K562 (cell line): ENCODE measurements around the gene ARHGEF16. TPM values are rescaled to one million over a fixed set of nuclear protein-coding genes. Genes with fewer than 3 reads are reported as not detected.

ENCODE experiments used
- ATAC-seq: fragments of 200-7000 bp; cut with Tn5 transposase; 3 replicates; pipeline ENCODE4 v1.9.1; 2020; ENCODE audit warnings: moderate library complexity
- BruUV-seq: library from RNA; stranded (reverse); fragments of 400-500 nt; replicated peaks from 2 replicates; lab custom pipeline; 2021; lab: Mats Ljungman, UMichigan
- CTCF ChIA-PET: fragments of 300-600 bp; formaldehyde crosslinking; extraction: SDS; loops from one replicate; lab custom pipeline; 2021; ENCODE audit warnings: low intra/inter-chr PET ratio; lab: Yijun Ruan, JAX
- POLR2A ChIA-PET: fragments of 300-600, 350-650 bp; sonication (Branson Sonifier 250); formaldehyde crosslinking; extraction: SDS; loops from one replicate; lab custom pipeline; 2021; ENCODE audit warnings: antibody characterized with exemption, inconsistent platforms; lab: Yijun Ruan, JAX
- DNase-seq, 4 experiments: peaks; one replicate each; pipeline versions ENCODE4 v3.0.0 to v3.0.0-alpha.2; 2011 to 2018; ENCODE audit warnings: low spot score in 3 of 4, mixed read lengths in 3 of 4; ENCODE audit errors: extremely low read depth in 1 of 4
- FAIRE-seq: peaks from 2 replicates; lab custom pipeline; 2011; peaks lifted over from hg19 to GRCh38; lab: Jason Lieb, UNC
- H2AFZ ChIP-seq: 2 replicates; pipeline ENCODE4 v1.6.0; 2011; ENCODE audit warnings: low read depth, low read length, control low read depth, inconsistent platforms
- H3K27ac ChIP-seq: fragments of 200-600 bp; 3 replicates; pipeline ENCODE4 v1.8.0; 2011; ENCODE audit warnings: low read depth, mild to moderate bottlenecking, control low read depth, inconsistent platforms, low read length, moderate library complexity, mixed read lengths; ENCODE audit errors: extremely low read depth
- H3K27me3 ChIP-seq, 2 experiments: fragments of 300-600 bp in 1 of 2; 2 replicates in 1 of 2; 3 replicates in 1 of 2; pipeline versions ENCODE4 v1.6.0 to v1.8.0; 2011; ENCODE audit warnings: inconsistent platforms in 2 of 2, low read length in 2 of 2, mild to moderate bottlenecking in 1 of 2, mixed read lengths in 1 of 2, moderate library complexity in 1 of 2; ENCODE audit not compliant: control insufficient read depth in 2 of 2, insufficient read depth in 2 of 2
- H3K36me3 ChIP-seq: fragments of 300-600 bp; 3 replicates; pipeline ENCODE4 v1.8.0; 2011; ENCODE audit warnings: mild to moderate bottlenecking, low read length, inconsistent platforms; ENCODE audit not compliant: control insufficient read depth, insufficient read depth
- H3K4me1 ChIP-seq, 2 experiments: fragments of 200-600 bp in 1 of 2; replicated peaks in 1 of 2; 2 replicates in 1 of 2; 3 replicates in 1 of 2; pipeline versions ENCODE4 v1.5.1 to v1.8.0; 2011; ENCODE audit warnings: inconsistent platforms in 2 of 2, low read length in 2 of 2, mild to moderate bottlenecking in 1 of 2, mixed read lengths in 1 of 2, moderate library complexity in 1 of 2; ENCODE audit not compliant: control insufficient read depth in 2 of 2, insufficient read depth in 2 of 2
- H3K4me2 ChIP-seq: 2 replicates; pipeline ENCODE4 v1.6.1; 2011; ENCODE audit warnings: low read length, control low read depth, inconsistent platforms, mixed read lengths; ENCODE audit not compliant: insufficient read depth
- H3K4me3 ChIP-seq: fragments of 200-600 bp; sonication (generic), shearing (Covaris generic); 2 replicates; pipeline ENCODE4 v1.5.1; 2016; ENCODE audit warnings: control low read depth, inconsistent platforms
- H3K79me2 ChIP-seq: fragments of 200-600 bp; 3 replicates; pipeline ENCODE4 v1.8.0; 2011; ENCODE audit warnings: low read length, inconsistent platforms; ENCODE audit not compliant: control insufficient read depth, insufficient read depth
- H3K9ac ChIP-seq, 2 experiments: 2 replicates each; pipeline versions ENCODE4 v1.6.0 to v1.6.1; 2011; ENCODE audit warnings: low read depth in 2 of 2, low read length in 2 of 2, control low read depth in 1 of 2, inconsistent platforms in 1 of 2, mild to moderate bottlenecking in 1 of 2, mixed read lengths in 1 of 2; ENCODE audit not compliant: insufficient read depth in 1 of 2
- H3K9me1 ChIP-seq: one replicate; pipeline ENCODE4 v1.6.0; 2011; ENCODE audit warnings: inconsistent platforms, mild to moderate bottlenecking, low read length, moderate library complexity; ENCODE audit not compliant: control insufficient read depth, insufficient read depth
- H3K9me3 ChIP-seq: replicated peaks from 2 replicates; pipeline ENCODE4 v1.5.1; 2011; ENCODE audit warnings: low read depth, low read length, inconsistent platforms; ENCODE audit not compliant: control insufficient read depth, insufficient read depth
- H4K20me1 ChIP-seq: replicated peaks from 2 replicates; pipeline ENCODE4 v1.6.1; 2011; ENCODE audit warnings: low read length, inconsistent platforms, mixed read lengths; ENCODE audit not compliant: control insufficient read depth, insufficient read depth
- ARID1B ChIP-seq: fragments of 450-650 bp; IDR thresholded peaks from 2 replicates; pipeline ENCODE4 v1.6.1; 2016; ENCODE audit warnings: antibody characterized with exemption, mild to moderate bottlenecking, inconsistent platforms
- ARID2 ChIP-seq: fragments of 450-650 bp; IDR thresholded peaks from 2 replicates; pipeline ENCODE4 v1.6.1; 2017; ENCODE audit warnings: antibody characterized with exemption, mild to moderate bottlenecking
- MAFG ChIP-seq: fragments of 450-650 bp; conservative IDR thresholded peaks from 2 replicates; pipeline ENCODE4 v1.6.1; 2016; ENCODE audit warnings: missing genetic modification characterization, missing compliant biosample characterization
- MTA2 ChIP-seq: fragments of 450-650 bp; IDR thresholded peaks from 2 replicates; pipeline ENCODE4 v1.6.1; 2016; ENCODE audit warnings: low read depth
- PTRF ChIP-seq: fragments of 450-650 bp; IDR thresholded peaks from 2 replicates; pipeline ENCODE4 v1.6.1; 2016; ENCODE audit warnings: mild to moderate bottlenecking, missing genetic modification characterization, missing compliant biosample characterization
- TAF7 ChIP-seq: fragments of 450-650 bp; IDR thresholded peaks from 2 replicates; pipeline ENCODE4 v1.6.1; 2016; ENCODE audit warnings: missing genetic modification characterization, missing compliant biosample characterization
- WGBS: fragments of 100-300 bp; shearing (Covaris generic); methylation state at CpG from one replicate; pipeline ENCODE4 v1.1.6; 2016; ENCODE audit warnings: low coverage, mixed read lengths; ENCODE audit not compliant: insufficient coverage; ENCODE audit errors: missing lambda C conversion rate; 5-methylcytosine and 5-hydroxymethylcytosine counted together
- in situ Hi-C: fragments of 300-500 bp; cut with MboI; formaldehyde crosslinking; loops from 4 replicates; pipeline ENCODE4 v1.15.0; 2018; ENCODE audit warnings: inconsistent platforms, mixed read lengths
- intact Hi-C: fragments of 100-400 bp; cut with micrococcal nuclease; formaldehyde crosslinking; loops from 2 replicates; pipeline ENCODE4 v1.14.2; 2022
- polyA plus RNA-seq, 8 experiments: library from polyadenylated mRNA; depleted of rRNA in 4 of 8; stranded (reverse) in 5 of 8; unstranded in 3 of 8; fragments of >200 nt; fragmentation: Nextera tagmentation in 2 of 8; fragmentation: Illumina TruSeq in 1 of 8; extraction: Ambion mirVana in 2 of 8; extraction: Trizol in 1 of 8; gene quantifications; 2 replicates each; pipeline versions ENCODE4 v1.2.1 to v1.2.3, GENCODE V29; 2011 to 2014; ENCODE audit warnings: inconsistent platforms in 1 of 8, missing spikeins in 1 of 8
- total RNA-seq, 7 experiments: library from RNA; depleted of rRNA in 6 of 7; stranded (reverse); fragments of >200 nt in 6 of 7; fragmentation: Illumina TruSeq in 2 of 7; extraction: Trizol in 2 of 7; gene quantifications; 2 replicates each; pipeline versions ENCODE4 v1.2.1 to v1.2.3, GENCODE V29; 2011 to 2021; ENCODE audit warnings: low replicate concordance in 1 of 7
- TF ChIP-seq, protein P1 (sequence below): fragments of 250-450 bp; sonication (Bioruptor Pico); IDR thresholded peaks from 2 replicates; pipeline ENCODE4 v1.4.0; 2020
- TF ChIP-seq, protein P2 (sequence below): sonication (generic); formaldehyde crosslinking; IDR thresholded peaks from 2 replicates; pipeline ENCODE4 v1.8.0; 2022; ENCODE audit warnings: mild to moderate bottlenecking, missing genetic modification reagents
- TF ChIP-seq, protein P3 (sequence below): sonication (generic); formaldehyde crosslinking; IDR thresholded peaks from 2 replicates; pipeline ENCODE4 v1.8.0; 2022; ENCODE audit warnings: mild to moderate bottlenecking, low read depth, missing genetic modification reagents

ARHGEF16 gene
- total and polyA plus RNA-seq, 9 of the 15 experiments (the other 6 are each of a cell fraction or from before 2014, with no cell fraction given) = 0.15 to 1.2 (median 0.49) TPM; not detected in 2

DNA sequence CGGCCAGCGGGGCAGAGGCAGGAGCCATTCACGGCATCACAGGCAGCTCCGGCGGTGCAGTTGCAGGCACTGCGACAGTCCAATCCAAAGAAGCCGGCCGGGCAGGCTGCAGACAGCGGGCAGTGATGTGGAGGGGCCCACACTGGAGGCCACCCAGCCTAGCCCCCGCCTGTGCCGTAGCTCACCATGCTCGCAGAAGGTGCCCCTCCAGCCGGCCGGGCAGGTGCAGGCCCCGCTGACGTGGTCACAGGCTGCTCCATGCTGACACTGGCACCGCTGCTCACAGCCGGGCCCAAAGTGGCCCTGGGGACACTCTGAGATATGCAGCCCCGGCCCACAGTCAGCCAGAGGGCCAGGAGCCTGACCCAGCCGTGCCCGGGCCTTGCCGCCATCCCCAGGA is 45.1 kb downstream of the ARHGEF16 start:
- no peak for FAIRE-seq
- Histone ChIP-seq H3K4me2 (no peak overlapping the region), H4K20me1 (peaks cover 8% of the 10 kb centered on the region; the same call in 1 of the 2 replicates), H3K9me3 (no peaks in the 10 kb centered on the region), H3K27ac (no peak overlapping the region), H3K9ac (no peak overlapping the region), H3K4me3 (no peak overlapping the region), H3K79me2 (no peaks in the 10 kb centered on the region), H3K36me3 (no peaks in the 10 kb centered on the region), H2AFZ (no peak overlapping the region), H3K27me3 (peaks cover 13 to 61% of the 10 kb centered on the region in 2 experiments; a peak in 3 of 5 replicates), H3K4me1 (peaks cover 0 to 64% of the 10 kb centered on the region in 2 experiments; a peak in 1 of 5 replicates), H3K9me1 (no peaks in the 10 kb centered on the region)
- in situ Hi-C loops = no loop called here
- ChIA-PET POLR2A (interaction anchor here (0.5 kb wide), 1 partner anchor 17 kb away, joined by 3 read pairs; no protein-coding TSS in a partner anchor), CTCF (no interaction called here)
- WGBS = 5% methylated on average over 19 of the region's 22 CpGs
- no peak for DNase-seq
- intact Hi-C loops = no loop called here
- ATAC-seq = no peak
- no TSS peak for BruUV-seq
- TF ChIP-seq MTA2 (no peak), ARID1B (no peak), TAF7 (tag) (no peak), PTRF (tag) (no peak), ARID2 (no peak), MAFG (tag) (no peak)
- TF ChIP-seq, protein P1, sequence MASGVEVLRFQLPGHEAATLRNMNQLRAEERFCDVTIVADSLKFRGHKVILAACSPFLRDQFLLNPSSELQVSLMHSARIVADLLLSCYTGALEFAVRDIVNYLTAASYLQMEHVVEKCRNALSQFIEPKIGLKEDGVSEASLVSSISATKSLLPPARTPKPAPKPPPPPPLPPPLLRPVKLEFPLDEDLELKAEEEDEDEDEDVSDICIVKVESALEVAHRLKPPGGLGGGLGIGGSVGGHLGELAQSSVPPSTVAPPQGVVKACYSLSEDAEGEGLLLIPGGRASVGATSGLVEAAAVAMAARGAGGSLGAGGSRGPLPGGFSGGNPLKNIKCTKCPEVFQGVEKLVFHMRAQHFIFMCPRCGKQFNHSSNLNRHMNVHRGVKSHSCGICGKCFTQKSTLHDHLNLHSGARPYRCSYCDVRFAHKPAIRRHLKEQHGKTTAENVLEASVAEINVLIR (CRISPR knock-in tag) = no peak
- TF ChIP-seq, protein P2, sequence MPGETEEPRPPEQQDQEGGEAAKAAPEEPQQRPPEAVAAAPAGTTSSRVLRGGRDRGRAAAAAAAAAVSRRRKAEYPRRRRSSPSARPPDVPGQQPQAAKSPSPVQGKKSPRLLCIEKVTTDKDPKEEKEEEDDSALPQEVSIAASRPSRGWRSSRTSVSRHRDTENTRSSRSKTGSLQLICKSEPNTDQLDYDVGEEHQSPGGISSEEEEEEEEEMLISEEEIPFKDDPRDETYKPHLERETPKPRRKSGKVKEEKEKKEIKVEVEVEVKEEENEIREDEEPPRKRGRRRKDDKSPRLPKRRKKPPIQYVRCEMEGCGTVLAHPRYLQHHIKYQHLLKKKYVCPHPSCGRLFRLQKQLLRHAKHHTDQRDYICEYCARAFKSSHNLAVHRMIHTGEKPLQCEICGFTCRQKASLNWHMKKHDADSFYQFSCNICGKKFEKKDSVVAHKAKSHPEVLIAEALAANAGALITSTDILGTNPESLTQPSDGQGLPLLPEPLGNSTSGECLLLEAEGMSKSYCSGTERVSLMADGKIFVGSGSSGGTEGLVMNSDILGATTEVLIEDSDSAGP (CRISPR knock-in tag) = no peak
- TF ChIP-seq, protein P3, sequence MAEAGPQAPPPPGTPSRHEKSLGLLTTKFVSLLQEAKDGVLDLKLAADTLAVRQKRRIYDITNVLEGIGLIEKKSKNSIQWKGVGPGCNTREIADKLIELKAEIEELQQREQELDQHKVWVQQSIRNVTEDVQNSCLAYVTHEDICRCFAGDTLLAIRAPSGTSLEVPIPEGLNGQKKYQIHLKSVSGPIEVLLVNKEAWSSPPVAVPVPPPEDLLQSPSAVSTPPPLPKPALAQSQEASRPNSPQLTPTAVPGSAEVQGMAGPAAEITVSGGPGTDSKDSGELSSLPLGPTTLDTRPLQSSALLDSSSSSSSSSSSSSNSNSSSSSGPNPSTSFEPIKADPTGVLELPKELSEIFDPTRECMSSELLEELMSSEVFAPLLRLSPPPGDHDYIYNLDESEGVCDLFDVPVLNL (CRISPR knock-in tag) = no peak
